ENCODE data around the gene PODXL. TPM values are rescaled to one million over a fixed set of nuclear protein-coding genes. Genes with fewer than 3 reads are reported as not detected.
"Not testable (repeated sequence)": the region's sequence is repeated elsewhere in the genome, so short reads cannot be mapped to it uniquely, and the experiment has no call there.

The PODXL gene
- polyA plus RNA-seq, 5 donors: 39.6 to 62.2 (median 52.0) TPM

DNA sequence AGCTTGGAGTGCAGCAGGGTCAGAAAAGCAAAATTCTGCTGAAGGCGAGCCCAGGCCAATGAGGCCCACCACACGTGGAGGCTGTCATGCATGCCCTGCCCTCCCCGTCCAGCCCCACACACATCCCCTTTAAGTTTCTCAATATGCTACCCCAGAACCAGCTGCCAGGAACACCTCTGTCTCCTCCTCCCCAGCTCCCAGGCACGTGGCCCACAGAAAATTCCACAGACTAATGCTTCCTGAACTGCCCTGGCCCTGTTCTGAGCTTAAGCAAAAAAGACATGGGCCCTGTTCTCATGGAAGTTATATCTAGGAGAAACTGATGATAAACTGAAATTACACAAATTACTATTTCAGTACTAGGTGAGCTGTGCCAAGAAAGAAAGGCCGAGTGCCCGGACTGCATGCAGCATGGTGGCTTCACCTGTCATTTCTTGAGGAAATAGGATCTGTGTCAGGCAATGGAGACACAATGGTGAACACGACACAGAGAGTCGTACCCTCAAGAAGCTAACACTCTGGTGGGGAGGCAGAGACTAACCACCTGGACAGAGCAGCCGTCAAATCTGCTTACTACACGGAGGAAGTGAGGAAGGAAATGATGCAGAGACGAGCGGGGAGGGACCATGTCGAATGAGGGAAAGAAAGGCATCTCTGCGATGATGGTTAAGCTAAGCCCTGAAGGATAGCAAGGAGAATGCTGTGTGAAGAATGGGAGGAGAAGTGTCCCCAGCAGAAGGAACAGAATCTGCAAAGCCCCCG, 44.5 kb downstream of the PODXL start:
- DNase-seq: no peak

DNA sequence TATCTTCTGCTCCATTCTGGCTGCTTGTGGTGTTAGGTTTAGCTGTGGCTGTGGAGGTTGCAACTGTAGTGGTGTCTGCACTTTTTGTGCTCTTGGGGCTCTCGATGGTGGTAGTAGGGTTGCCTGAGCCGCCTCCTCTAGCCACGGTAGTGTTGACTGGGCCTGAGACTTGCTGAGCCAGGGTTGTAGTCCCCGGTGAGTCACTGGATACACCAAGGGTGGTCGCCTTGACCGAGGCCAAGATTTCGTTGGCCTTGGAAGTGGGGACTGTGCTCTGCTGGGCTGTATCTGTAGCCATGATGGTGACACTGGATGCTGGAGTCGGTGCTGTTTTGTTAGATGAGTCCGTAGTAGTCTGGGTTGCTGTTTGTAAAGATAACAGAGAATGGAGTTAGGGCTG, 45.4 kb downstream of the PODXL start:
- no peak for DNase-seq

DNA sequence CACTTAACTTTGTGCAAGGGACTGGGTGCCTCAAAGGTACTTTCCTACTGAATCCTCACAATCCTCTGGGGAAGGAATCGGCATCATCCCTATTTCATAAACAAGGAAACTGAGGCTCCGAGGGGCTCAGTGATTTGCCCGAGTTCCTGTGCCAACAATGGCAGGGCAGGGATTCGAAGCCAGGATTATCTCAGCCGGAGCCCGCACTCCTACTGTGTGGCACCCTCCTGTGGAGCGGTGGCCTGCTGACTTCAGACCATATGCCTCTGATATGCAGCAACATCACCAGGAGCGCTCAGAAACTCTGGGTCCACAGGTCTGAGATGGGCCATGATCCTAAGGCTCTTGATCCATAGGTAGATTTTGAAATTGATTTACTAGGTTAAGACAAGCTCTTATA, 46.6 kb downstream of the PODXL start:
- DNase-seq: no peak

DNA sequence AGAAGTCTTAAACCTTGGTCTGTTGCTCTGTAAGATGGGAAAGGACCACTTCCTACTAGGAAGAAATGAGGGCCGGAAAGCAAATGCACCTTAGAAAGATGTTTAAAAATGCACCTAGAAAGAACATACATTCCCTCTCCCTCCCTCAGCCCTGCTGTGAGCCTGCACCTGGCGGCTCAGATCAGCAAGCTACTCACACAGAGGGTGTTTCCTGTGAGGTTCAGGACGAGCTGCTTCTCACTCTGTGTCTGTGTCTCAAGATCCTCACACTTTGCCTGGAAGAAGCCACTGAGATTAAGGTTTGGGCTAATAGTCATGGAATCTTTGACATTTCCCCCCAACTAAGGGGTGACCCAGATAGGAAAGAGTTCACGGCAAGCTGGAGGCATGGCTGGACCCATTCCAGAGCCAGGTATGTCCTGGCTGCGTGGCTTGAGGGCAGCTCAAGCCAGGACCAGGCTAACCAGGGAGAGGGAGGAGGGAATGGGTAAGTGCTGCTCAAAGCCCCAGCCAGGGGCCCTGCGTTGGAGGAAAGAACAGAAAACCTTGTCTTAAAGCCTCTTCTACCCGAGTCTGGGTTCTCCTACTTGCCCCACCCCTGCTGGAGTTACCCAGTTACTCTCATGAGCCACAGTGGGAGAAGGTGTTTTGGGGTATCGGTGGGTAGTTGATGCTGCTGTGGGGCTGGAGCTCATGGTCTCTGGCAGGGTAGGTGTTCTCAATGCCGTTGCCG, 47.5 kb downstream of the PODXL start:
- DNase-seq: no peak

DNA sequence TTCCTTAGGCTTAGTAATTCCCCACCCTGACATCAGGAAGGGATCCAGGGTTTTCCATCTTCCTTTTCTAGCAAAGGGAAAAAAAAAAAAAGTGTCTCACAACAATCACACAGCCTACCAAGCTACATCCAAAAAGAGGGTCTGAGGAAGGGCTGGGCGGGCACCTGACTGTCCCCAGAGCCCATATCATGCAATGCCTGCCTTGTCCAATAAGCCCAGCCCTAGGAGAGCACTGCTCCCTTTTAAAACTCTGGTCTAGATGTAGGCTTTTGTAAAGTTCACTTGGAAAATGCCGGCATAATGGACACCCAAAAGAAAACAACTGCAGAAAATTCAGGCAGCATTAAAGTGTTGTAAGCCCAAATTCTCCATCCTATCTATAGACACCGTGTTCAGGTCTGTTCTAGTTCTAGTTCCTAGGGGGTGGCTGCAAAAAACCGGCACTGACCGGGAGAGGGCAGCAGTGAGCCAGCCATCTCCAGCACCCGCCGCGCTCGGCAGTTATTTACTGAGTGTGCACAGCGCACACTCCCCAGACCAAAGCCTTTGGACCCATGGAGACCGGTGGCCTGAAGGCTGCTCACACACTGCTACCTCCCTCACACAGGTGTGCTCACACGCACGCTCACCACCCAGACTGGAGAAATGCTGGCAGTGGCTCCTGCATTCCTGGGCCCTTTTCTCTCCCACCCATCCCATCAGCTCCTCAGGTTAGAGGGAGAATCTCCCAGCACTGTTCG, 48.7 kb downstream of the PODXL start:
- peak; percentile 37 to 68 for DNase-seq

DNA sequence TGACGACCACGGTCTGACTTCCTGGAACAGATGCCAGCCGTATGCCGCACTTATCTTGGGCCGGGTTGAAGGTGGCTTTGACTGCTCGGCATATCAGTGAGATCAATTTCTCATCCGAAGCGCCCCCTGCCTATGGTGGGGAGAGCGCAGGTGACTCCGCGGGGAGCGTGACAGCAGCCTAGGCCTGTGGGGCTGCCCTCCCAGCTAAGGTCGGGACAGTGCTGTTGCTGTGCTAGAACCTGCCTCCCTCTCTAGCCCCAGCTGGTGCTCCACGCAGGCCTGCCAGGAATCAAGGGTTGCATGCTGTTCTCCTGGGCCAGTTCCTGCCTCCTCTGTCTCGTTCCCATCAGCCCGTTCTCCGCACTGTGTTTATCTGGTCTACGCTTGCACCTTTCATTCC, 49.8 kb downstream of the PODXL start:
- DNase-seq: no peak

DNA sequence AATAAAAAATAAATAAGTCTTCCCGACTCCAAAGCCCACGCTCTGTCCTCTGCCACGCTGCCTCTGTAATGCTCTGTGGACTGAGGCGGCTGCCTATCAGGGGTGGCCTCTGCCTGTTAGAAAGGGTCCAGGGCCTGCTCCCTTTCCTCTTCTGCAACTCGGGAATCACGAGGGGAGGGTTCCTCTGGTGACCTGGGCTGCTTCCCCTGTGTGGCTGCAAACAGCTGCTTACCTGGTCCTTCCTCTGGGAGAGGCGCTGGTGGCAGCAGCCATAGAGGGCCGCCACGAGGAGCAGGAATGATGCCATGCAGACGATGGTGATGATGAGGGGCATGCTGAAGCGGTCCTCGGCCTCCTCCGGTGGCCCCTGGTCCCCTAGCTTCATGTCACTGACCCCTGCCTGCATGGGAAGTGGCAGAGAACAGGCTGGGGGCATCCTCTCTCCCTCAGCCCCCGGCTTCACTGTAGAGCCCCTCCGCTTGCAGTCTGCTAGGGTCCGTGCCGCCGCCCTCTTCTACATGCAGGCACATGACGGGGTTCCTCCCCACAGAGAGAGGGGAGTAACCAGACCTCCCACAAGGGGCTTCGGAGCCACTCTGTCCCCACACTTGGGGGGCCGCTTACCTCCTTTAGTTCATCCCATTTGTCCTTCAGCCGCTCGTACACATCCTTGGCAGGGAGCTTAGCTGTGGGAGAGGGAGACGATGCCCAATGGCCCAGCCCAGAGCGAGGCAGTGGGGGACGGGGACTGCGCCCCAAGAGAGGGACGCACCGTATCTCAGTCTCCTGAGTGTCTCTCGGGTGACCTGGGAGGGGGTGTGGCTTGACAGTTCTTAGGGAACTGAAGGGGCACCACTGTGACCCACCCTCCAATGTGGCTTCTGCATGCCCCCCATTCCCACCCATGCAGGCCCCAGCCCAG, 50.5 kb downstream of the PODXL start:
- DNase-seq: no peak

DNA sequence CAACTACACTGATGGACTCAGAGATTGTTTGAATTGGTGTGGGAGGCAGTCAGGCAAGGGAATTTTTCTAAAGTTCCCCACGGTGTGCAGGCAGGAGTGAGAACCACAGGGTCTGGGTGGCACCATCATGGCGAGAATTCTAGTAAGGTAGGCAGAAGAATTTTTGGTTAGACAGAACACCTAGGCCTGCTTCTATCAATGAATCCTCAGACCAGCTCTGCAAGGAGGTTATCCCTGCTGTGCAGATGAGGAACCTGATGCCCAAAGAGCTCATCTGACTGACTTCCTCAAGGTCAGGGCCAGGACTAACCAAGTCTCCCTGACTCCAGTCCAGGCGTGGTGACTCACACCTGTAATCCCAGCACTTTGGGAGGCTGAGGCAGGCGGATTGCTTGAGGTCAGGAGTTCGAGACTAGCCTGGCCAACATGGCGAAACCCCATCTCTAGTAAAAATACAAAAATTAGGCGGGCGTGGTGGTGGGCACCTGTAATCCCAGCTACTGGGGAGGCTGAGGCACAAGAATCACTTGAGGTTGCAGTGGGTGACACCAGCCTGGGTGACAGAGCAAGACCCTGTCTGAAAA, 51.3 kb downstream of the PODXL start:
- DNase-seq: not testable (repeated sequence)

DNA sequence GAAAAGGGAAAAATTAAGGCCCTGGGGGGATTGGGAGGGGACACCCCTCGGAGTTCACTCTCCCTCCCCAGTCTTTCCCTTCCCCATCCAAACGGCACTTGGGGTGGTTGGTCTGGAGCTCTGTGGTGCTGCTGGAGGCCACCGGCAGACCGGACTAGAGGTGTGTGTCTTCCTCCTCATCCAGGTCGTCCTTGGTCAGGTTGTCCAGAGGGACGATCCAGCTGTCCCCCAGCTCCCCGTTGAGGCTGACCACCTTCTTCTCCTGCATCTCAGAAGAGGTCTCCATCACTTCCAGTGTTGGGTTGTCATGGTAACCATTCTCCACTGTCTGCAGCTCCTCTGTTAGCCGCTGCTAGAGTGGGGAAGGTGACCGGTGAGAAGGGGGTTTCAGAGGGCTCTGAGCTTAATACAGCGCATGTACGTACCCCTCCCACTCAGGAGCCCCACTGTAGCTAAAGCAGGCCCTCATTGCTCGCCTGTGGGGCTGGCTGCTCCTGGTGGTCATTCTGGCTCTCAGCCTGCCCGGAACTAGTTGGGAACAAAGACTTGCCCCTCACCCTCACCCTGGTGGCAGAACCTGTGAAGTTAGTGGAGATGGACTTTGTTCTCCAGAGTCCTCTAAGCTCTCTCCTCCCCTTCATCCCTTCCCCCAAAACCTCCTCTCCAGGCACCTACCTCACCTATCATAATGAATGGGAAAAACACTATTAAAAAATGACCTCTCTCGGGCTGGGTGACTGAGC, 52.1 kb downstream of the PODXL start:
- DNase-seq: no peak

DNA sequence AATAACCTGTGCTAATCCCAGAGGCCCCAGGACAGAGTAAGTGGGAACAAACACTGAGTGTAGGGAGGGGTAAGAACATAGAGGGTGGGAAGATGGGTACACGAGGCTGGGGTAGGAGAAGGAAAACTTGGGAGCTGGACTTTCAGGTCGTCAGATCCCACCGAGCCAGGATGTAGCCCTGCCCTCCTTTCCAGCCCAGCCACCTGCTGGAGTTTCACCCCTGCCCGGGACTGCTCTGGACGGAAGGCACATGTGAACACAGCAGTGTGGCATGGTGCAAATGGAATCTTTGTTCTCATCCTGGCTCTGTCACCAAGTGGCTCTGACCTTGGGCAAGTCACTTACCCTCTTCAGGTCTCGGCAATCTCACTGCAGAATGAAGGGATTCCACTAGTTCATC, 52.8 kb downstream of the PODXL start:
- no peak for DNase-seq

DNA sequence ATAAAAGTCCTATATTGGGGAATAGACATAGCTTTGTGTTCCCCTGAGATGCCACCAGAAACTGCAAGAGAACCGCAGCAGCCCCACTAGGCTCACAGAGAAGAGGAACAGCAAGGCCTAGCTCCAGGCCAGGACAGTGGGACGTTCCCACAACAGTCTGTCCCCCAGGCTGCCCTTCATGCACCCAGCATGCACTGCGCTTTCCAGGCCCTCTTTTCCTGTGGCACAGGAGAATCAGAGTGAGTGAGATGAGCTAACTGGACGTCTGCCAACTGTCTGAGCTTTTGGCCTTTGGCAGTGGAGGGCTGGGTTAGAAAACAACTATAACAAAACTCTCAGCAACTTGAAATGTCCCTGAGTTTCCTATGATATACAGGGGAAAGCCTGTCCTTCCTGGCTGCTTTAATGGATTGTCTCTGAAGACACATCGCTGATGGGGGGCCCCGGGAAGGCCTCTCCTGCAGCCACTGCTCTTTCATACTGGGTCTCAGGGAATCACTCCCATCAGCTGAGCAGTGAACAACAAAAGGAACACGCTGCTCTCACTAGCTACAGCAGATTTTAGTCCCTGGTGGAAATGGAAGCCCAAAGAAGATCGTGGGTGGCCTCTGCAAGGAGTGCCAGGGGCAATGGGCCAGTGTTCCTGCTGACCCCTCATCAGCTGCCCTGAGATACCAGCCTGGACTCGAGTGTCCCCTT, 53.5 kb downstream of the PODXL start:
- peak; percentile 45 to 47 for DNase-seq

DNA sequence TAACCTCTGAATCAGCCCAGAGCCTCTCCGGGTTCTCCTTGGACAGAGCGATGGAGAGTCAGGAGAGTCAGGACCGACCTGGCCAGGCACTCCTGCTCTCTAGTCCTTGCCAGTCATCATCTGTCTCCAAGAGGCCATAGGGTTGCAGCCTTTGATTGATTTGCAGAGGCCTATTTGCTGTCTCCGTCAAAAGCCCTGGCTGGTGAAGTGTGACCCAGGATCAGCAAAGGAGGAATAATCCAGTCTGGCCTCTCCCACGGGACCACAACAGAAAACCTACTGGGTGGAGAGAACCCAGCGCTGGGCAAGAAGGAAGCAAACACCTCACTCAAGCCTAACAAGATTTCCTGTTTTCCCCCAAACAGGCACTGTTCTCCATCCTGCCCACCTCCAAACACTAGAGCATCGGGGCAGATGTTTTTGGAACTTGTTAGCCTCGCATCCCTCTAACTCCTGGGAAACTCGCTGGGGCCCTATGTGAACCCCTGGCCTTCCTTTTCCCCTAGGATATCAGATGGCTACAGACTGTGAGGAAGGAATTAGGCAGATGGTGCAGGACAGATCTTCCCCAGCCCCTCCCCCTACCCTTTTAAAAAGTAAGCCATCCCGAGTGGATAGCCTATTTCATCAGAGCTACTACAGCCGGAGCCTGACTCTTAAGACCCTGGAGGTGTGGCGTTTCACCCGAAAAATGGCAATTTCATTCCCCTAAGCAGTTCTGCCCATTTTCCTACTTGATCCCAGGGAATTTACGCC, 54.3 kb downstream of the PODXL start:
- DNase-seq: no peak

DNA sequence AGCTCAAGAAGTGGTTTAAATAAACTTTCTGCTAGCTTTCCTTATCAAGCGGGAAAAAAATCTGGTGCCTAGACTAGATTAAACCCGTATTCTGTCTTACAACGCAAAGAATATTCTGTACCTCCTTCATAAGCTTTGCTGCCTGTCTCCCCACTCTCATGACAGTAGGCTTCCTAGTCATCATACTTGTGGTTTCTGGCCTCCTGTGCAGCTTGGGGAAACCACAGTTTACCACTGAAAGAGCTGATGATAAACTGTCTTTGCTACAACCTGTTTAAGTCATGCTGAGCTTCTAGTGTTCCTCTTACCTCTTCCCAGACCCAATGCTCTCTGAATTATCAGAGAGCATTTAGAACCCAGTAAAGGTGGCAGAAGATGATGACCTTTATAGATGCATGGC, 55.0 kb downstream of the PODXL start:
- no peak for DNase-seq

DNA sequence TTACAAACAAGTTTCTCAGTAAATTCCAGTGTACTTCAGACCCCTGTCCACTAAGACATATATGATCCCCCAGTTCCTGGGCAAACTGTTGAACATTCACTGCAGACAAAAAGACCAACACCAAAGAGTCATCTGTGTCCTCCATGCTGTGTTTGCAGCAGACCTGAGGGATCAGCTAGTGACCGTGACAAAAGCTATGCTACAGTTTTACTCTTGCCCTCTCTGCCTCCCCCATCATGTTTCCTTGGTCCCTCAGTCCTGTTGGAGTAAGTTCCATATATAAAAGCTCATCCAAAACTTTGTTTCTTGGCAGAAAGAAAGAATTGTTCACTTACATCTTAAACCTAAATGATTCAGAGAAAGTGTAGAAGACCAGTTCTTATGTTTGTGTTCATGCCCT, 56.1 kb downstream of the PODXL start:
- no peak for DNase-seq

DNA sequence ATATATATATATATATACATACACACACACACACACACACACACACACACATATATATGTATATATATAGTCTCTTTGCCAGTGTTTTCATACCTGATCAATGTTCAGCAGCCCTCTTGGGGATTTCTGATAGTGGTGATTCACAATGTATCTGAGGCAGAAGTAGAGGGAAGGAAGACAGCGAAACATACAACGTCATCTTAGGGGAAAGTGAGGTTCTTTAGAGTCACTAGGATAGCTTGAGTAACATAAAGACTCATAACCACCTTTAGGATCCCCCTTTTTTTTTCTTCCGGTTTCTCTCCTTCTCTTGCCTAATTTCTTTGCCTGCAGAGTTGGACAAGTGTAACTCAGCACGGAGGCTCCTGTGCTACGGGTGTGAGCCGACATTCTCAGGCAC, 56.6 kb downstream of the PODXL start:
- no peak for DNase-seq

DNA sequence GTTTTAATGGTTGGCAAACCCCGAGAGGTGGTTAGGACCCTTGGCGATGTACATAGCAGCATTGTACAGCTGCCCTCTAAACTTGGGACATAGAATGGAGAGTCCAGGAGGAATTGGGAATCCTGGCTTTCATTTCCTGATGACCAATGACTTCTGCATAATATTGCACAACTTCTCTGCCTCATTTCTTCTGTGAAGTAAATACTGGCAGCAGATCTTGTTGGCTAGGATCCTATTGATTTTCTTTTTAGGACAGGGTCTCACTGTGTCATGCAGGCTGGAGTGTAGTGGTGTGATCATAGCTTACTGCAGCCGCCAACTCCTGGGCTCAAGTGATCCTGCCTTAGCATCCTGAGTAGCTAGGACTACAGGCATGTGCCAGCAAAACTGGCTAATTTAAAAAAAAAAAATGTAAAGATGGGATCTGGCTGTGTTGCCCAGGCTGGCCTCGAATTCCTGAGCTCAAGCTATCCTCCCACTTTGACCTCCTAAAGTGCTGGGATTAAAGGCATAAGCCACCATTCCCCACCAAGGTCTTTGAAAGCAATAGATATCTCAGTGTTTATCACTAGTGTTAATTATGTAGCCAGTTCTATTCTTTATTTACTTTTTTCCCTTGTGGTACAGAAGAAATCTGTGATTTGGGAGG, 58.1 kb downstream of the PODXL start:
- no peak for DNase-seq

DNA sequence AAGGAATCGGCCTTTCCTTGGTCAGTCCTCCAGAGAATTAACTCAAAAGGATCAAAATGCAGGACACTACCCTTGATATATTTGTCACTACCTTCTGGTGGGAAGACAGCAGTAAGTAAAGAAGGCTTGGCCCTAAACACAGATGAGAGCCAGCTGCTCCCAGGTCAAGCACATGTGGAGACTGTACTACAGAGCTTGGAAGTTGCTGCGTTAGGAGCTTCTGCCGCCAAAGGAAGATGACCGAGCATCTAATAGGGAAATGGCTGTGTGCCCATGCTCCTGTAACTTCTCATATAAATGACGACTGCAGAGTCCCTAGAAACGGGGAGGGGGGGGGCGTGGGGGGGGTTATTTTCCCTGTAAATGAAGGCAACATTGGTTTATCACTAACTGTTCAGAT, 59.0 kb downstream of the PODXL start:
- DNase-seq: no peak

DNA sequence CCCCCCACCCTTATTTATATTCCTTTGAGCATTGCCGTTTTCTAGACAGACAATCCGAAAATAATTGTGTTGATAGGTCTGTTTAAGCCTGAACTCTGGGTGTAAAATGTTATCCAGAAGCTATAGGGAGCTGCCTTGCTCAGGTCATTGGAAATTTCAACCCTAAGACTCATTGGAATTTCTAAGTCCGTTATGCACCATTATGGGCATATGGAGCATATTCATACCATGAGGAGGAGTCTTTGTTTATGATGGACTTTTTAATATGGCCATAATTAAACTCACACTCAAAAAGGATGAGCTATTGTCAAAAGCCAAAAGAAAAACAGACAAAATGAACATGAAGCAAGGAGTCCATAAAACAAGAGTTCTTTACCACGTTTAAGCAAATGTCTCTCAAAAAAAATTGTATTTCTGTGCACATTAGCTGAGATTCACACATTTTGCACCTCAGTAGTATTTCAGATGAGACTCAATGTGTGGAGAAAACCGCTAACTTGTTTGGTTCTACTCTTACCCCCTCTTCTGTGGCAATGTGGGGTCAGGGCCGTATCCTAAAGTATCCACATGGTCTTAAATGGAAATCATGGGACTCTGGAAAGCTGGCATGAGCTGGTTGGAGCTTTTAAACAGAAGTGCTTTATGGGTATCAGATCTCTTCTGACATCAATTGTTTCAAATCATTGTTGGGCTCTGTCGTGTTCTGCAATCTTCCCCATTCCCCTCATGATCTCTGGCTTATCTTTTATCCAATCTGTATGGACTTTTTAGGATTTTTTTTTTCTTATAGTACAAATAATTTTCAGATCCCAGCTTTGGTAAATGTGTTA, 60.5 kb downstream of the PODXL start:
- DNase-seq: no peak

Data from right lung (tissue), 5 donors.